Endothelial cell of umbilical vein (primary cell): ENCODE measurements around the gene ESRRB. TPM values are rescaled to one million over a fixed set of nuclear protein-coding genes. Genes with fewer than 3 reads are reported as not detected.

Experiments used
- BruUV-seq: library from RNA; stranded (reverse); fragments of 400-500 nt; replicated peaks from 2 replicates; lab custom pipeline; 2021; lab: Mats Ljungman, UMichigan
- CTCF ChIA-PET: fragments of 300-600, 350-600 bp; sonication (Branson Sonifier 250); formaldehyde crosslinking; loops from one replicate; lab custom pipeline; 2021; ENCODE audit warnings: antibody characterized with exemption, inconsistent platforms; lab: Charles Lee
- POLR2A ChIA-PET: fragments of 300-600, 350-600 bp; sonication (Branson Sonifier 250); formaldehyde crosslinking; loops from one replicate; lab custom pipeline; 2021; ENCODE audit warnings: antibody characterized with exemption, inconsistent platforms; lab: Charles Lee
- DNase-seq: peaks from one replicate; pipeline ENCODE4 v3.0.0-alpha.2; 2011; ENCODE audit warnings: low read depth, low spot score
- FAIRE-seq: peaks from 2 replicates; lab custom pipeline; 2011; peaks lifted over from hg19 to GRCh38; lab: Jason Lieb, UNC
- H2AFZ ChIP-seq: 2 replicates; pipeline ENCODE4 v1.6.0; 2012; ENCODE audit warnings: low read depth, low read length, control low read depth, inconsistent platforms
- H3K27ac ChIP-seq: 2 replicates; pipeline ENCODE4 v1.5.1; 2011; ENCODE audit warnings: low read depth, mild to moderate bottlenecking, control low read depth, low read length, moderate library complexity; ENCODE audit not compliant: insufficient read depth
- H3K27me3 ChIP-seq, 2 experiments: 2 replicates each; pipeline versions ENCODE4 v1.6.0 to v1.6.1; 2011; ENCODE audit warnings: low read length in 2 of 2, mixed read lengths in 1 of 2; ENCODE audit not compliant: control insufficient read depth in 2 of 2, insufficient read depth in 2 of 2
- H3K36me3 ChIP-seq, 2 experiments: 2 replicates in 1 of 2; 3 replicates in 1 of 2; pipeline ENCODE4 v1.5.1; 2011; ENCODE audit warnings: low read length in 2 of 2, mild to moderate bottlenecking in 1 of 2, moderate library complexity in 1 of 2; ENCODE audit not compliant: control insufficient read depth in 2 of 2, insufficient read depth in 2 of 2; ENCODE audit errors: extremely low read depth in 1 of 2
- H3K4me1 ChIP-seq: 3 replicates; pipeline ENCODE4 v1.5.1; 2011; ENCODE audit warnings: mild to moderate bottlenecking, low read length; ENCODE audit not compliant: control insufficient read depth, insufficient read depth; ENCODE audit errors: extremely low read depth
- H3K4me2 ChIP-seq: 2 replicates; pipeline ENCODE4 v1.6.1; 2011; ENCODE audit warnings: low read length, control low read depth, mixed read lengths; ENCODE audit not compliant: insufficient read depth
- H3K4me3 ChIP-seq, 3 experiments: fragments of 200-600 bp in 1 of 3; sonication (generic), shearing (Covaris generic) in 1 of 3; replicated peaks in 1 of 3; 2 replicates each; pipeline ENCODE4 v1.5.1; 2011 to 2016; ENCODE audit warnings: control low read depth in 3 of 3, low read length in 3 of 3, mild to moderate bottlenecking in 2 of 3, inconsistent platforms in 1 of 3, low read depth in 1 of 3, moderate library complexity in 1 of 3; ENCODE audit not compliant: insufficient read depth in 1 of 3
- H3K79me2 ChIP-seq: 2 replicates; pipeline ENCODE4 v1.6.0; 2012; ENCODE audit warnings: low read length, inconsistent platforms; ENCODE audit not compliant: control insufficient read depth, insufficient read depth
- H3K9ac ChIP-seq: replicated peaks from 2 replicates; pipeline ENCODE3; 2011; ENCODE audit warnings: low read length, control low read depth; ENCODE audit not compliant: insufficient read depth; ENCODE audit errors: extremely low read depth
- H3K9me1 ChIP-seq: replicated peaks from 3 replicates; pipeline ENCODE4 v1.6.0; 2011; ENCODE audit warnings: mild to moderate bottlenecking, low read length; ENCODE audit not compliant: control insufficient read depth, insufficient read depth; ENCODE audit errors: extremely low read depth
- H3K9me3 ChIP-seq: replicated peaks from 2 replicates; pipeline ENCODE4 v1.5.1; 2012; ENCODE audit warnings: low read length, inconsistent platforms; ENCODE audit not compliant: control insufficient read depth, insufficient read depth
- H4K20me1 ChIP-seq: replicated peaks from 2 replicates; pipeline ENCODE3; 2011; ENCODE audit warnings: mild to moderate bottlenecking, low read length; ENCODE audit not compliant: control insufficient read depth, insufficient read depth; ENCODE audit errors: extremely low read depth
- CTCF ChIP-seq, 2 donors: IDR thresholded peaks; 1 replicate in 1 of 2; 2 replicates in 1 of 2; pipeline ENCODE4 v1.5.1; 2011; ENCODE audit warnings: low read length in 2 of 2, mild to moderate bottlenecking in 2 of 2, moderate library complexity in 2 of 2, control low read depth in 1 of 2, inconsistent platforms in 1 of 2, low read depth in 1 of 2; ENCODE audit not compliant: insufficient read depth in 1 of 2; ENCODE audit errors: extremely low read depth in 1 of 2
- EZH2 ChIP-seq: IDR thresholded peaks from 2 replicates; pipeline ENCODE4 v1.6.1; 2012; ENCODE audit warnings: borderline replicate concordance, low read depth, mild to moderate bottlenecking, moderate library complexity, low read length, inconsistent platforms; ENCODE audit not compliant: severe bottlenecking
- JUN ChIP-seq: IDR thresholded peaks from 2 replicates; pipeline ENCODE4 v1.6.1; 2011; ENCODE audit warnings: borderline replicate concordance, low read depth; ENCODE audit not compliant: insufficient read length, insufficient read depth
- MAX ChIP-seq: IDR thresholded peaks from 2 replicates; pipeline ENCODE4 v1.6.1; 2011; ENCODE audit not compliant: insufficient read depth, insufficient read length
- MYC ChIP-seq: IDR thresholded peaks from one replicate; pipeline ENCODE4 v1.6.1; 2011; ENCODE audit warnings: mild to moderate bottlenecking, low read depth, low read length
- POLR2A ChIP-seq: IDR thresholded peaks from 2 replicates; pipeline ENCODE4 v1.6.1; 2012; ENCODE audit warnings: low read depth, mild to moderate bottlenecking, control low read depth, low read length
- dilution Hi-C: fragments of 300-500 bp; cut with MboI; formaldehyde crosslinking; loops from one replicate; pipeline ENCODE4 v1.15.0; 2019; ENCODE audit warnings: low sequenced_read_pairs; ENCODE audit not compliant: extremely low pct_ligation_motif_present
- intact Hi-C: fragments of 100-400 bp; cut with micrococcal nuclease; formaldehyde crosslinking; loops from one replicate; pipeline ENCODE4 v1.10.0; 2022
- polyA plus RNA-seq, 4 experiments: library from polyadenylated mRNA; depleted of rRNA in 3 of 4; stranded (reverse) in 3 of 4; unstranded in 1 of 4; fragments of >200 nt; gene quantifications; 2 replicates each; pipeline versions ENCODE4 v1.2.1 to v1.2.3, GENCODE V29; 2011 to 2012; ENCODE audit warnings: missing spikeins in 1 of 4
- total RNA-seq: library from RNA; stranded (reverse); gene quantifications from 2 replicates; pipeline ENCODE4 v1.2.3, GENCODE V29; 2021

Gene ESRRB
- total and polyA plus RNA-seq, 2 donors (not counting 3 experiments of a cell fraction or from before 2014, with no cell fraction given) = not detected

GRCh38 chr14:76541594-76542219 lies 165.8 kb downstream of the ESRRB start:
- Histone ChIP-seq H3K36me3 (no peaks in the 10 kb centered on the region), H3K4me3 (no peak overlapping the region), H4K20me1 (no peaks in the 10 kb centered on the region), H3K9ac (no peak overlapping the region), H2AFZ (no peak overlapping the region), H3K9me3 (no peaks in the 10 kb centered on the region), H3K27ac (no peak overlapping the region), H3K27me3 (peaks cover 0 to 2% of the 10 kb centered on the region in 2 experiments), H3K9me1 (no peaks in the 10 kb centered on the region), H3K79me2 (no peaks in the 10 kb centered on the region), H3K4me1 (no peaks in the 10 kb centered on the region), H3K4me2 (no peak overlapping the region)
- FAIRE-seq (no peak), DNase-seq (no peak)
- CTCF ChIA-PET = interaction anchor here (0.8 kb wide), 1 partner anchor 104 kb away, joined by 3 read pairs; no protein-coding TSS in a partner anchor
- TF ChIP-seq MYC = no peak
- TF ChIP-seq MAX = no peak
- no peak for TF ChIP-seq POLR2A
- TF ChIP-seq EZH2 = no peak
- TF ChIP-seq JUN = no peak
- POLR2A ChIA-PET = interaction anchor here (0.5 kb wide), 1 partner anchor 498 kb away, joined by 3 read pairs; no protein-coding TSS in a partner anchor
- intact Hi-C loops = no loop called here
- dilution Hi-C loops = no loop called here
- no TSS peak for BruUV-seq

- no peaks in the 10 kb centered on the region for H3K79me2 ChIP-seq
- no peaks in the 10 kb centered on the region for H4K20me1 ChIP-seq
- no peak overlapping the region for H3K4me2 ChIP-seq
- no TSS peak for BruUV-seq
- dilution Hi-C loops = no loop called here
- no peak overlapping the region for H3K9ac ChIP-seq
- POLR2A ChIA-PET = no interaction called here
- intact Hi-C loops = loop anchor here (2.0 kb wide), 1 partner anchor 90 kb away; no protein-coding TSS in a partner anchor
- H3K9me1 ChIP-seq = no peaks in the 10 kb centered on the region
- H3K27ac ChIP-seq = no peak overlapping the region
- H3K27me3 ChIP-seq = no peaks in the 10 kb centered on the region
- DNase-seq = peak; percentile 19
- H3K4me1 ChIP-seq = no peaks in the 10 kb centered on the region
- peak; percentile 44 to 53 for TF ChIP-seq CTCF (IDR thresholded peaks at IDR 0.05; ENCODE audit: extremely low read depth in 1 of 2, insufficient read depth in 1 of 2, low read depth in 1 of 2, low read length in 2 of 2)
- TF ChIP-seq MYC = no peak
- H3K36me3 ChIP-seq = no peaks in the 10 kb centered on the region
- no peak overlapping the region for H3K4me3 ChIP-seq
- H2AFZ ChIP-seq = no peak overlapping the region
- CTCF ChIA-PET = no interaction called here
- H3K9me3 ChIP-seq = no peaks in the 10 kb centered on the region
- peak; percentile 64 for FAIRE-seq
Observed at GRCh38 chr14:76546426-76547221, 170.7 kb downstream of the ESRRB start.
